Neural progenitor cell (in vitro differentiated cells): ENCODE data around the gene TCFL5.

Source experiments
- EZH2 ChIP-seq: fragments of 200-600 bp; sonication (generic); IDR thresholded peaks from 2 replicates; pipeline ENCODE4 v1.6.1; 2017; ENCODE audit warnings: antibody characterized with exemption, mild to moderate bottlenecking, moderate library complexity
- EZH2phosphoT487 ChIP-seq: fragments of 200-600 bp; sonication (generic); IDR thresholded peaks from 2 replicates; pipeline ENCODE4 v1.6.1; 2017; ENCODE audit warnings: antibody characterized with exemption
- TF ChIP-seq, protein P1 (sequence below): fragments of 200-600 bp; sonication (generic); IDR thresholded peaks from 2 replicates; pipeline ENCODE4 v1.5.1; 2017; ENCODE audit warnings: antibody characterized with exemption, mild to moderate bottlenecking

DNA sequence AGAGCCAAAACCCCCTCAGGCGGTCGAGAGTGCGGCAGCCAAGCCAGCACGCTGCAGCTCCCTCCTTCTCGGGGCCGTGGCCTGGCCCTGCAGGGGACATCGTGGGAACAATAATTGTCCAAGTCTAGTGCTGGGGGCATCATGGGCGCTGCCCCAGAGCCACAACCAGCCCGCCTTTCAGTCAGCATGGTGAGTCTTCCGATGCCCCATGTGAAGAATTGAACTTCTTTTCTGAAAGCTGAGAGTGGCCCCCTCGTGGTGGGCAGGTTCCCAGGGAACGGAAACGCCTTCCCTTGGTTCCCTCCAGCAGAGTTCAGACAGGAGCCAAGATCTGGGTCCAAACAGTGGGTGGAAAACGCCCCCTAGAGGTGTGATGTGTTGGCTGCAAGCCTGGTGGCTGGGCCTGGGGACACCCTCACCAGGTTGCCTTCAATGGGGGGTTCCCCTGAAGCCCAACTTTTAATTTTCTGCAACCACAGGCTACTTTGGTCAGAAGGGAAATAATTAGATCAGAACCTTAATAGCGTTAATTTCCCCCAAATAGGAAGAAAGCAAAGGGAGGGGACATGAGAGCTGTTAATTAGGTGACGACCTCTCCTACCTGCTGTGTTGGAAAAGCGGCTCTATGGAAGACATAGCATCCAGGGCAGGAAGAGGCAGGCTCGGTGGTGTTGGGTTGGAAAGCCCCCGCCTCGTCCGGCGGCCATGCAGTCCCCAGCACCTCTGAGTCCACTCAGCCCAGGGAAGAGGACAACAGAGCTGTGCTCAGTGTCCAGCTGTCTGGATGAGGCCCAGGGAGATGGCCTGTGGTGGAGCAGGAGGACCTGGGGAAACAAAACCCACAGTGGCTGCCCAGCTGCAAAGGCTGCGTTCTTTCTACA is 70.1 kb downstream of the TCFL5 start:
- TF ChIP-seq, protein P1, sequence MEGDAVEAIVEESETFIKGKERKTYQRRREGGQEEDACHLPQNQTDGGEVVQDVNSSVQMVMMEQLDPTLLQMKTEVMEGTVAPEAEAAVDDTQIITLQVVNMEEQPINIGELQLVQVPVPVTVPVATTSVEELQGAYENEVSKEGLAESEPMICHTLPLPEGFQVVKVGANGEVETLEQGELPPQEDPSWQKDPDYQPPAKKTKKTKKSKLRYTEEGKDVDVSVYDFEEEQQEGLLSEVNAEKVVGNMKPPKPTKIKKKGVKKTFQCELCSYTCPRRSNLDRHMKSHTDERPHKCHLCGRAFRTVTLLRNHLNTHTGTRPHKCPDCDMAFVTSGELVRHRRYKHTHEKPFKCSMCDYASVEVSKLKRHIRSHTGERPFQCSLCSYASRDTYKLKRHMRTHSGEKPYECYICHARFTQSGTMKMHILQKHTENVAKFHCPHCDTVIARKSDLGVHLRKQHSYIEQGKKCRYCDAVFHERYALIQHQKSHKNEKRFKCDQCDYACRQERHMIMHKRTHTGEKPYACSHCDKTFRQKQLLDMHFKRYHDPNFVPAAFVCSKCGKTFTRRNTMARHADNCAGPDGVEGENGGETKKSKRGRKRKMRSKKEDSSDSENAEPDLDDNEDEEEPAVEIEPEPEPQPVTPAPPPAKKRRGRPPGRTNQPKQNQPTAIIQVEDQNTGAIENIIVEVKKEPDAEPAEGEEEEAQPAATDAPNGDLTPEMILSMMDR, result peak; percentile 99
- no peak for TF ChIP-seq EZH2
- TF ChIP-seq EZH2phosphoT487, result no peak
